Psoas muscle (tissue), 8 donors: ENCODE measurements around the gene CWC22. TPM values are rescaled to one million over a fixed set of nuclear protein-coding genes. Genes with fewer than 3 reads are reported as not detected.

Source experiments
- ATAC-seq, 4 donors: fragments of 200-7000 bp; cut with Tn5 transposase; one replicate each; pipeline ENCODE4 v1.9.1; 2020; ENCODE audit warnings: moderate library complexity in 3 of 4, mild to moderate bottlenecking in 2 of 4
- DNase-seq, 2 donors: peaks; one replicate each; pipeline ENCODE4 v3.0.0-alpha.2; 2020
- H3K27ac ChIP-seq: fragments of 200-600 bp; one replicate; pipeline ENCODE4 v1.8.0; 2022
- H3K27me3 ChIP-seq, 3 donors: fragments of 200-600 bp in 1 of 3; one replicate each; pipeline versions ENCODE4 v1.6.1 to v1.8.0; 2013 to 2022; ENCODE audit warnings: low read length in 2 of 3, mild to moderate bottlenecking in 2 of 3, moderate library complexity in 1 of 3; ENCODE audit not compliant: insufficient read depth in 3 of 3
- H3K36me3 ChIP-seq, 2 donors: fragments of 200-600 bp in 1 of 2; one replicate each; pipeline versions ENCODE4 v1.6.1 to v1.8.0; 2013 to 2022; ENCODE audit warnings: low read depth in 1 of 2, mild to moderate bottlenecking in 1 of 2, moderate library complexity in 1 of 2; ENCODE audit not compliant: insufficient read depth in 1 of 2
- H3K4me1 ChIP-seq: fragments of 200-600 bp; one replicate; pipeline ENCODE4 v1.8.0; 2022
- H3K4me3 ChIP-seq: fragments of 200-600 bp; one replicate; pipeline ENCODE4 v1.8.0; 2022; ENCODE audit warnings: mild to moderate bottlenecking
- H3K9me3 ChIP-seq: fragments of 200-600 bp; one replicate; pipeline ENCODE4 v1.8.0; 2022
- WGBS, 3 donors: extraction: QIAGEN DNeasy Blood & Tissue Kit; methylation state at CpG; one replicate each; pipeline versions ENCODE4 v1.1.6 to v1.1.7; 2013; 5-methylcytosine and 5-hydroxymethylcytosine counted together
- intact Hi-C, 2 donors: fragments of 100-400 bp; cut with DNase I; formaldehyde crosslinking; loops; one replicate each; pipeline versions ENCODE4 v1.11.0 to v1.14.2; 2022
- polyA plus RNA-seq, 3 donors: library from polyadenylated mRNA; stranded (reverse); fragments of 200-250 nt; gene quantifications; one replicate each; pipeline ENCODE4 v1.2.3, GENCODE V29; 2013
- total RNA-seq, 4 donors: library from RNA; stranded (reverse); fragmentation: NEBNext Ultra II Directional in 2 of 4; extraction: Animal tissue kit (Norgen Biotek cat#: 25700) in 2 of 4; gene quantifications; one replicate each; pipeline versions ENCODE4 v1.2.1 to v1.2.4, GENCODE V29; 2021 to 2023
- TF ChIP-seq, protein P1 (sequence below): fragments of 200-600 bp; IDR thresholded peaks from one replicate; pipeline ENCODE4 v1.8.0; 2022; ENCODE audit warnings: antibody characterized with exemption
- donor health status: healthy with polysubstance abuse.
- donor health status: DM: no; HTN: no; CAD: no; lungs with moderate emphysema.
- donor health status: Bipolar disorder and iron deficiency.
- donor health status: healthy.
- donor health status: DM: yes; HTN: yes; CAD: no.
- donor health status: DM: no; HTN: no; CAD: no.
- donor health status: DM: no; HTN: no; CAD: no.
- donor health status: DM: yes; HTN: yes; CAD: no.

CWC22 gene
- total and polyA plus RNA-seq, 7 donors: 10.2 to 21.7 (median 17.2) TPM

DNA sequence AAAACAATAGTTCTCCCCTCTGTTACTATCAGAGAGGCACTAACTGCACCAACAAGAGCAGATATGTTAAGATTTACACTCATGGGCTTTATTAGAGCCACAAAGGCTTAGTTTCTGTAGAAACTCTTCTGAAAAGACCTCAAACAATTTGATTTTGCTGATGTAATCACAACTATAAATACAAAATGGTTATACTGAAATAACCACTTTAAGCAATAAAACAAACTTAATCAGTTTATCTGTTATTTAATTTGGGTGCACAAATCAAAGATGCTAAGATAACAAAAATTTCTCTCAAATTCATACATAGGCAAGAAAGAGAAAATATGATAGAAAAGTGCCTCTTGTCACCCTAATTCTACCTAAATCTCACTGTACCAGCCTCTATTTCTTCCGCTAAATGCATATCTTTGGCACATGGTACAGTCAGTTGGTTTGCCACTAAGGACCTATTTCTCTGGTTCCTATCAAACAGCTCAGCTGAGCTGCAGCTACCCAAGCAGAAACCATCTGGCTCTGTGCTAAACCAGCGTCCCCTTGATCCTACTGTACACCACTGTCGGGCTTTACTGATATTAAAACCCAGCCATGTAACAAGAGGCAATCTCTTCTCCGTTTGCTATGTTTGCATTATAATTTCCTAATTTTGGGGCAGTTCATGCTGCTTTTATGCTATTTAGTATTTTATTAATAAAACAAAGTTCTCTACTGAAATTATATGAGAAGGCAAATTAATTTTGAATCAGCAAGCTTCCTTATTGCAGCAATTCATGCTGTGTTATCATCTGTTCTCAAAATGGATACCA is 60.1 kb downstream of the CWC22 start:
- DNase-seq (no peak), ATAC-seq (no peak)
- intact Hi-C loops: no loop called here
- TF ChIP-seq, protein P1, sequence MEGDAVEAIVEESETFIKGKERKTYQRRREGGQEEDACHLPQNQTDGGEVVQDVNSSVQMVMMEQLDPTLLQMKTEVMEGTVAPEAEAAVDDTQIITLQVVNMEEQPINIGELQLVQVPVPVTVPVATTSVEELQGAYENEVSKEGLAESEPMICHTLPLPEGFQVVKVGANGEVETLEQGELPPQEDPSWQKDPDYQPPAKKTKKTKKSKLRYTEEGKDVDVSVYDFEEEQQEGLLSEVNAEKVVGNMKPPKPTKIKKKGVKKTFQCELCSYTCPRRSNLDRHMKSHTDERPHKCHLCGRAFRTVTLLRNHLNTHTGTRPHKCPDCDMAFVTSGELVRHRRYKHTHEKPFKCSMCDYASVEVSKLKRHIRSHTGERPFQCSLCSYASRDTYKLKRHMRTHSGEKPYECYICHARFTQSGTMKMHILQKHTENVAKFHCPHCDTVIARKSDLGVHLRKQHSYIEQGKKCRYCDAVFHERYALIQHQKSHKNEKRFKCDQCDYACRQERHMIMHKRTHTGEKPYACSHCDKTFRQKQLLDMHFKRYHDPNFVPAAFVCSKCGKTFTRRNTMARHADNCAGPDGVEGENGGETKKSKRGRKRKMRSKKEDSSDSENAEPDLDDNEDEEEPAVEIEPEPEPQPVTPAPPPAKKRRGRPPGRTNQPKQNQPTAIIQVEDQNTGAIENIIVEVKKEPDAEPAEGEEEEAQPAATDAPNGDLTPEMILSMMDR: no peak
- no peaks in the 10 kb centered on the region for H3K27me3 ChIP-seq
- no peaks in the 10 kb centered on the region for H3K4me1 ChIP-seq
- H3K4me3 ChIP-seq: no peak overlapping the region
- 95 to 96% (median 95%) methylated on average over 4 of the region's 4 CpGs for WGBS, 3 donors
- peaks cover 3 to 77% of the 10 kb centered on the region in 2 donors for H3K36me3 ChIP-seq
- no peak overlapping the region for H3K27ac ChIP-seq
- no peaks in the 10 kb centered on the region for H3K9me3 ChIP-seq

DNA sequence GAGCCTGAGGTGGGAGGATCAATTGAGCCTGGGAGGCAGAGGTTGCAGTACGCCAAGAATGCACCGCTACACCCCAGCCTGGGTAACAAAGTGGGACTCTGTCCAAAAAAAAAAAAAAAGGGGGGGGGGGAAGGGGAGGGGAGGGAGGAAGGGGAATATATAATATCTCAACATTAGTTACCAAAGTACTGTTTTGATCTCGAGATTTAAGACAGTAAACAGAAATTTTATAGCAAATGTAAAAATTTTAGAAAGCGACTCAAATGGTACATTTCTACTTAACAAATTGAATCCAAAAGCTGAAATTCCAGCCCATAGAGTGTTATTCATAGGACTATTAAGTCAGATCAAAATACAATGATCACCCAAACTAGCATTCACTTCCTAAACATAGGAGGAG is 60.8 kb downstream of the CWC22 start:
- Histone ChIP-seq H3K27me3 (no peaks in the 10 kb centered on the region), H3K4me1 (no peaks in the 10 kb centered on the region), H3K36me3 (peaks cover 3 to 70% of the 10 kb centered on the region in 2 donors), H3K9me3 (no peaks in the 10 kb centered on the region), H3K4me3 (no peak overlapping the region), H3K27ac (no peak overlapping the region)
- TF ChIP-seq, protein P1: no peak
- ATAC-seq (no peak), DNase-seq (no peak)
- intact Hi-C loops: no loop called here
- 97 to 99% (median 99%) methylated on average over 4 of the region's 4 CpGs for WGBS, 3 donors

DNA sequence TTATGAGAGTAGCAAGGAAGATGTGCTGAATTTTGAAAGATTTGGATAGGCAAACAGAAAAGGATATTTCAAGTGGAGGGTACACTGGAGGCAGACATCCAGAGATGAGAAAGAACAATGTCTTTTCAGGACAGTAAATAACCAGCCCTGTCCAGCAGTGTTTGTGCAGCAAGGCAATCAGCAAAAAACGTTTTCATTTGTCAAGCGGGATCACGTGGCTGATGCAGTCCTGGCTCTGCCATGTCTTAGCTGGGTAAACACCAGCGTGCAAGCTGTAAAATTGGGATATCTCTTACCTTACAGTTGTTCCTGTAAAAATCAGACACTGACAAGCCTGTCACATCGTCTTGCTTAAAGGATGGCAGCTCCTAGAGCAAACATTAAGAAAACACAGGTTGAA is 67.8 kb downstream of the CWC22 start:
- Histone ChIP-seq H3K4me1 (no peaks in the 10 kb centered on the region), H3K27ac (no peak overlapping the region), H3K36me3 (peaks cover 0 to 7% of the 10 kb centered on the region in 2 donors), H3K4me3 (no peak overlapping the region), H3K9me3 (no peaks in the 10 kb centered on the region), H3K27me3 (no peaks in the 10 kb centered on the region)
- intact Hi-C loops: loop anchor here in 1 of 2 donors (5.0 kb wide), 1 partner anchor 77 kb away; the partner anchor contains the start of gene ZNF385B
- DNase-seq (no peak), ATAC-seq (no peak)
- TF ChIP-seq, protein P1: no peak
- 67 to 76% (median 76%) methylated on average over 5 of the region's 5 CpGs for WGBS, 3 donors

DNA sequence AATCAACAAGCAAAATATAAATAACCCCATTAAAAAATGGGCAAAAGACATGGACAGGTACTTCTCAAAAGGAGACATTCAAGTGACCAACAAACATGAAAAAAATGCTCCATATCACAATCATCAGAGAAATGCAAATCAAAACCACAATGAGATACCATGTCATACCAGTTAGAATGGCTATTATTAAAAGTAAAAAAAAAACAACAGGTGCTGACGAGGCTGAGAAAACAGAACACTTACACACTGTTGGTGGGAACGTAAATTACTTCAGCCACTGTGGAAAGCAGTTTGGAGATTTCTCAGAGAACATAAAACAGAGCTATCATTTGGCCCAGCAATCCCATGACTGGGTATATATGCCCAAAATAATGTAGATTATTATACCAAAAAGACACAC is 69.1 kb downstream of the CWC22 start:
- Histone ChIP-seq H3K4me1 (no peaks in the 10 kb centered on the region), H3K27me3 (no peaks in the 10 kb centered on the region), H3K27ac (no peak overlapping the region), H3K4me3 (no peak overlapping the region), H3K36me3 (no peaks in the 10 kb centered on the region), H3K9me3 (no peaks in the 10 kb centered on the region)
- TF ChIP-seq, protein P1: no peak
- 83 to 87% (median 86%) methylated on average over 2 of the region's 2 CpGs for WGBS, 3 donors
- ATAC-seq: no peak
- intact Hi-C loops: loop anchor here in 1 of 2 donors (5.0 kb wide), 1 partner anchor 76 kb away; the partner anchor contains the start of gene ZNF385B
- DNase-seq: no peak
